HG03575 (cell line): ENCODE measurements around the gene SYT8.
"Not testable (repeated sequence)": the region's sequence is repeated elsewhere in the genome, so short reads cannot be mapped to it uniquely, and the experiment has no call there.

Experiments used
- ATAC-seq: cut with Tn5 transposase; IDR thresholded peaks from one replicate; pipeline ENCODE4 v1.9.1; 2021; ENCODE audit not compliant: unreplicated experiment, insufficient number of reproducible peaks, low FRiP score; ENCODE audit errors: extremely low read depth

SYT8 gene

GRCh38 chr11:1834779-1835670 is at the start of gene SYT8:
Gene SYT8 (plus strand): TSS chr11:1834990. CDS start chr11:1835106, 116 bp downstream.
- ATAC-seq: no peak

- ATAC-seq: no peak
These were observed 48.9 kb upstream of the SYT8 start for GRCh38 chr11:1785749-1786413.

GRCh38 chr11:1786466-1786865 is 48.3 kb upstream of the SYT8 start:
- ATAC-seq: no peak

GRCh38 chr11:1791912-1792311 is 42.9 kb upstream of the SYT8 start:
- ATAC-seq: no peak

- no peak for ATAC-seq
These were observed 42.3 kb upstream of the SYT8 start for GRCh38 chr11:1792461-1792860.

- ATAC-seq: no peak
These were observed 41.7 kb upstream of the SYT8 start for GRCh38 chr11:1793081-1793480.

GRCh38 chr11:1796413-1797011 is 38.3 kb upstream of the SYT8 start:
- no peak for ATAC-seq

- ATAC-seq: no peak
These were observed 37.2 kb upstream of the SYT8 start for GRCh38 chr11:1797391-1798125.

- no peak for ATAC-seq
These were observed 31.5 kb upstream of the SYT8 start for GRCh38 chr11:1803246-1803645.

- not testable (repeated sequence) for ATAC-seq
These were observed 30.8 kb upstream of the SYT8 start for GRCh38 chr11:1803835-1804519.

GRCh38 chr11:1805525-1805924 is 29.3 kb upstream of the SYT8 start:
- ATAC-seq: no peak

- no peak for ATAC-seq
These were observed 27.4 kb upstream of the SYT8 start for GRCh38 chr11:1807264-1807995.

GRCh38 chr11:1810761-1811160 is 24.0 kb upstream of the SYT8 start:
- ATAC-seq: no peak

- ATAC-seq: no peak
These were observed 22.5 kb upstream of the SYT8 start for GRCh38 chr11:1812274-1812673.

GRCh38 chr11:1812801-1813200 is 22.0 kb upstream of the SYT8 start:
- no peak for ATAC-seq

GRCh38 chr11:1813356-1813755 is 21.4 kb upstream of the SYT8 start:
- ATAC-seq: not testable (repeated sequence)

GRCh38 chr11:1814691-1815090 is 20.1 kb upstream of the SYT8 start:
- ATAC-seq: no peak

GRCh38 chr11:1815311-1815710 is 19.5 kb upstream of the SYT8 start:
- ATAC-seq: no peak
